Natural killer cell treated with Interleukin-12 subunit alpha and Interleukin-12 subunit beta and Interleukin-15 and Interleukin-18, amount 100 ng/mL, for 72 hours (primary cell): ENCODE measurements around the gene RGR. TPM values are rescaled to one million over a fixed set of nuclear protein-coding genes. Genes with fewer than 3 reads are reported as not detected.
"Not testable (repeated sequence)": the region's sequence is repeated elsewhere in the genome, so short reads cannot be mapped to it uniquely, and the experiment has no call there.

Experiments
- ATAC-seq, 2 donors: fragments of 150-1000 bp; cut with Tn5 transposase in 1 of 2; sonication (Bioruptor Pico), chemical (Tn5 transposase) in 1 of 2; 2 replicates each; pipeline ENCODE4 v1.10.0; 2021
- DNase-seq: peaks from one replicate; pipeline ENCODE4 v3.0.0; 2022; ENCODE audit warnings: low spot score
- H3K27ac Mint-ChIP-seq, 2 donors: 1 replicate in 1 of 2; 2 replicates in 1 of 2; pipeline ENCODE4 v1.8.0; 2022; ENCODE audit warnings: mixed read lengths in 2 of 2, mild to moderate bottlenecking in 1 of 2, moderate library complexity in 1 of 2
- H3K27me3 Mint-ChIP-seq, 2 donors: 1 replicate in 1 of 2; 2 replicates in 1 of 2; pipeline ENCODE4 v1.8.0; 2022; ENCODE audit warnings: mixed read lengths in 2 of 2
- H3K36me3 Mint-ChIP-seq: one replicate; pipeline ENCODE4 v1.8.0; 2022; ENCODE audit warnings: mixed read lengths
- H3K4me1 Mint-ChIP-seq, 2 donors: 1 replicate in 1 of 2; 2 replicates in 1 of 2; pipeline ENCODE4 v1.8.0; 2022; ENCODE audit warnings: low read depth in 2 of 2, mixed read lengths in 2 of 2, mild to moderate bottlenecking in 1 of 2
- H3K4me3 Mint-ChIP-seq: one replicate; pipeline ENCODE4 v1.8.0; 2022; ENCODE audit warnings: mixed read lengths
- H3K9me3 Mint-ChIP-seq: 2 replicates; pipeline ENCODE4 v1.8.0; 2022; ENCODE audit warnings: mixed read lengths
- total RNA-seq, 2 donors: library from RNA; stranded (reverse); gene quantifications; one replicate each; pipeline ENCODE4 v1.2.3, GENCODE V29; 2022

The RGR gene
- total RNA-seq, 2 donors from 2014 or later, result not detected

GRCh38 chr10:84257343-84258020 lies 12.6 kb downstream of the RGR start:
- Mint-ChIP-seq H3K4me1 (peaks cover 0 to 5% of the 10 kb centered on the region in 2 donors), H3K9me3 (no peaks in the 10 kb centered on the region), H3K36me3 (no peaks in the 10 kb centered on the region), H3K27ac (no peak overlapping the region), H3K4me3 (no peak overlapping the region), H3K27me3 (peaks cover 13 to 28% of the 10 kb centered on the region in 2 donors)
- no peak for DNase-seq
- ATAC-seq, result no peak

- Mint-ChIP-seq H3K4me3 (no peak overlapping the region), H3K4me1 (peaks cover 0 to 5% of the 10 kb centered on the region in 2 donors), H3K9me3 (no peaks in the 10 kb centered on the region), H3K36me3 (no peaks in the 10 kb centered on the region), H3K27ac (no peak overlapping the region), H3K27me3 (peaks cover 13 to 35% of the 10 kb centered on the region in 2 donors)
- no peak for ATAC-seq
- no peak for DNase-seq
Measured at GRCh38 chr10:84258034-84258695, 13.3 kb downstream of the RGR start.

GRCh38 chr10:84261236-84261915 lies 16.5 kb downstream of the RGR start:
- H3K27me3 Mint-ChIP-seq, result peaks cover 17 to 42% of the 10 kb centered on the region in 2 donors
- no peak for DNase-seq
- H3K4me1 Mint-ChIP-seq, result peaks cover 3 to 12% of the 10 kb centered on the region in 2 donors
- H3K4me3 Mint-ChIP-seq, result no peak overlapping the region
- H3K36me3 Mint-ChIP-seq, result no peaks in the 10 kb centered on the region
- no peak for ATAC-seq
- no peaks in the 10 kb centered on the region for H3K9me3 Mint-ChIP-seq
- H3K27ac Mint-ChIP-seq, result no peak overlapping the region

GRCh38 chr10:84262190-84262956 lies 17.5 kb downstream of the RGR start:
- Mint-ChIP-seq H3K27ac (no peak overlapping the region), H3K4me1 (peaks cover 6 to 16% of the 10 kb centered on the region in 2 donors), H3K36me3 (no peaks in the 10 kb centered on the region), H3K4me3 (no peak overlapping the region), H3K27me3 (peaks cover 13 to 42% of the 10 kb centered on the region in 2 donors), H3K9me3 (no peaks in the 10 kb centered on the region)
- no peak for DNase-seq
- no peak for ATAC-seq

- DNase-seq (no peak), ATAC-seq (no peak)
- peaks cover 15 to 41% of the 10 kb centered on the region in 2 donors for H3K27me3 Mint-ChIP-seq
- H3K4me3 Mint-ChIP-seq, result no peak overlapping the region
- H3K36me3 Mint-ChIP-seq, result no peaks in the 10 kb centered on the region
- peaks cover 15 to 18% of the 10 kb centered on the region in 2 donors for H3K4me1 Mint-ChIP-seq
- no peaks in the 10 kb centered on the region for H3K9me3 Mint-ChIP-seq
- no peak overlapping the region for H3K27ac Mint-ChIP-seq
Measured at GRCh38 chr10:84263716-84264115, 18.9 kb downstream of the RGR start.

GRCh38 chr10:84264611-84265141 lies 19.8 kb downstream of the RGR start:
- no peak overlapping the region for H3K27ac Mint-ChIP-seq
- DNase-seq (peak; percentile 72), ATAC-seq (peak; percentile 83 to 90)
- no peaks in the 10 kb centered on the region for H3K36me3 Mint-ChIP-seq
- H3K27me3 Mint-ChIP-seq, result peaks cover 17 to 35% of the 10 kb centered on the region in 2 donors
- H3K4me3 Mint-ChIP-seq, result no peak overlapping the region
- H3K4me1 Mint-ChIP-seq, result peaks cover 15 to 18% of the 10 kb centered on the region in 2 donors
- H3K9me3 Mint-ChIP-seq, result no peaks in the 10 kb centered on the region

- no peaks in the 10 kb centered on the region for H3K36me3 Mint-ChIP-seq
- H3K4me3 Mint-ChIP-seq, result no peak overlapping the region
- H3K9me3 Mint-ChIP-seq, result no peaks in the 10 kb centered on the region
- no peak for DNase-seq
- H3K27me3 Mint-ChIP-seq, result peaks cover 16 to 33% of the 10 kb centered on the region in 2 donors
- peak overlapping the region in 1 of 2 donors; percentile 55 for H3K27ac Mint-ChIP-seq
- ATAC-seq, result no peak
- peaks cover 15 to 18% of the 10 kb centered on the region in 2 donors for H3K4me1 Mint-ChIP-seq
Measured at GRCh38 chr10:84265418-84265817, 20.6 kb downstream of the RGR start.

- no peak overlapping the region for H3K4me3 Mint-ChIP-seq
- peak overlapping the region; percentile 19 to 79 for H3K27ac Mint-ChIP-seq
- ATAC-seq (peak; percentile 78 to 85), DNase-seq (peak; percentile 70)
- H3K4me1 Mint-ChIP-seq, result peaks cover 15 to 18% of the 10 kb centered on the region in 2 donors
- peaks cover 21 to 28% of the 10 kb centered on the region in 2 donors for H3K27me3 Mint-ChIP-seq
- H3K36me3 Mint-ChIP-seq, result no peaks in the 10 kb centered on the region
- no peaks in the 10 kb centered on the region for H3K9me3 Mint-ChIP-seq
Measured at GRCh38 chr10:84267503-84268126, 22.8 kb downstream of the RGR start.

GRCh38 chr10:84269162-84269561 lies 24.3 kb downstream of the RGR start:
- H3K36me3 Mint-ChIP-seq, result no peaks in the 10 kb centered on the region
- peaks cover 15 to 17% of the 10 kb centered on the region in 2 donors for H3K27me3 Mint-ChIP-seq
- peaks cover 15 to 18% of the 10 kb centered on the region in 2 donors for H3K4me1 Mint-ChIP-seq
- ATAC-seq, result no peak
- no peak overlapping the region for H3K4me3 Mint-ChIP-seq
- DNase-seq, result no peak
- H3K27ac Mint-ChIP-seq, result peak overlapping the region in 1 of 2 donors; percentile 10
- no peaks in the 10 kb centered on the region for H3K9me3 Mint-ChIP-seq

GRCh38 chr10:84269773-84270172 lies 24.9 kb downstream of the RGR start:
- no peaks in the 10 kb centered on the region for H3K9me3 Mint-ChIP-seq
- DNase-seq (no peak), ATAC-seq (no peak)
- H3K4me3 Mint-ChIP-seq, result no peak overlapping the region
- H3K36me3 Mint-ChIP-seq, result no peaks in the 10 kb centered on the region
- H3K27ac Mint-ChIP-seq, result peak overlapping the region in 1 of 2 donors; percentile 10
- H3K4me1 Mint-ChIP-seq, result peaks cover 12 to 13% of the 10 kb centered on the region in 2 donors
- peaks cover 9 to 14% of the 10 kb centered on the region in 2 donors for H3K27me3 Mint-ChIP-seq

- H3K27ac Mint-ChIP-seq, result no peak overlapping the region
- H3K4me3 Mint-ChIP-seq, result no peak overlapping the region
- H3K27me3 Mint-ChIP-seq, result peaks cover 8 to 17% of the 10 kb centered on the region in 2 donors
- ATAC-seq (no peak), DNase-seq (no peak)
- no peaks in the 10 kb centered on the region for H3K36me3 Mint-ChIP-seq
- no peaks in the 10 kb centered on the region for H3K9me3 Mint-ChIP-seq
- peaks cover 12% of the 10 kb centered on the region in 2 donors for H3K4me1 Mint-ChIP-seq
Measured at GRCh38 chr10:84270708-84271107, 25.9 kb downstream of the RGR start.

GRCh38 chr10:84279876-84280475 lies 35.1 kb downstream of the RGR start:
- Mint-ChIP-seq H3K27me3 (peaks cover 28 to 36% of the 10 kb centered on the region in 2 donors), H3K27ac (peak overlapping the region in 1 of 2 donors; percentile 8)
- not testable (repeated sequence) for DNase-seq, H3K36me3 Mint-ChIP-seq, ATAC-seq, H3K4me1 Mint-ChIP-seq, H3K9me3 Mint-ChIP-seq, H3K4me3 Mint-ChIP-seq
